Hematopoietic multipotent progenitor cell treated with erythropoietin and hydrocortisone succinate and interleukin-3 and kit ligand, for 6 days (in vitro differentiated cells): ENCODE measurements around the gene TTC23.

Experiments used
- DNase-seq: peaks from one replicate; pipeline ENCODE4 v3.0.0-alpha.2; 2015

The TTC23 gene

GRCh38 chr15:99249270-99249841 lies at the start of gene TTC23:
Gene TTC23 (minus strand): TSS chr15:99249581. CDS start chr15:99228712, 20,869 bp downstream.
- DNase-seq, result peak; percentile 56

GRCh38 chr15:99296386-99296785 lies 47.0 kb upstream of the TTC23 start:
- DNase-seq, result no peak

GRCh38 chr15:99295840-99296239 lies 46.5 kb upstream of the TTC23 start:
- DNase-seq, result no peak

GRCh38 chr15:99291643-99292042 lies 42.3 kb upstream of the TTC23 start:
- no peak for DNase-seq

- DNase-seq, result no peak
Measured at GRCh38 chr15:99283717-99284116, 34.3 kb upstream of the TTC23 start.

- DNase-seq, result no peak
Measured at GRCh38 chr15:99282586-99282985, 33.2 kb upstream of the TTC23 start.

- DNase-seq, result no peak
Measured at GRCh38 chr15:99282121-99282520, 32.7 kb upstream of the TTC23 start.

- DNase-seq, result no peak
Measured at GRCh38 chr15:99279827-99280226, 30.4 kb upstream of the TTC23 start.

- peak; percentile 54 for DNase-seq
Measured at GRCh38 chr15:99279290-99279689, 29.9 kb upstream of the TTC23 start.

- DNase-seq, result no peak
Measured at GRCh38 chr15:99275525-99276128, 26.2 kb upstream of the TTC23 start.

GRCh38 chr15:99275061-99275460 lies 25.7 kb upstream of the TTC23 start:
- DNase-seq, result no peak

- DNase-seq, result no peak
Measured at GRCh38 chr15:99273801-99274200, 24.4 kb upstream of the TTC23 start.

- no peak for DNase-seq
Measured at GRCh38 chr15:99268431-99268830, 19.1 kb upstream of the TTC23 start.

GRCh38 chr15:99267957-99268356 lies 18.6 kb upstream of the TTC23 start:
- DNase-seq, result no peak

- no peak for DNase-seq
Measured at GRCh38 chr15:99265541-99266070, 16.2 kb upstream of the TTC23 start.

GRCh38 chr15:99264125-99264524 lies 14.7 kb upstream of the TTC23 start:
- DNase-seq, result no peak

GRCh38 chr15:99257107-99257750 lies 7.8 kb upstream of the TTC23 start:
- no peak for DNase-seq

GRCh38 chr15:99253381-99254090 lies 4.2 kb upstream of the TTC23 start:
- no peak for DNase-seq

- DNase-seq, result no peak
Measured at GRCh38 chr15:99252326-99252725, 2.9 kb upstream of the TTC23 start.

- DNase-seq, result peak; percentile 100
Measured at GRCh38 chr15:99250857-99251841, 1.8 kb upstream of the TTC23 start, which contains the start of gene LRRC28. Gene LRRC28 (plus strand): TSS chr15:99251481. CDS start chr15:99255958, 4,477 bp downstream.

GRCh38 chr15:99250494-99250856 lies 1.1 kb upstream of the TTC23 start:
- DNase-seq, result no peak

GRCh38 chr15:99250001-99250400 lies 620 bp upstream of the TTC23 start:
- no peak for DNase-seq
